Fibroblast of pulmonary artery (primary cell): ENCODE data around the gene DUOXA1.

Experiments
- DNase-seq: peaks from one replicate; pipeline ENCODE4 v3.0.0-alpha.2; 2010; ENCODE audit warnings: low read depth
- H3K4me3 ChIP-seq: replicated peaks from 2 replicates; pipeline ENCODE4 v1.5.1; 2011; ENCODE audit warnings: low read depth, mild to moderate bottlenecking, control low read depth, low read length, moderate library complexity
- CTCF ChIP-seq: IDR thresholded peaks from 2 replicates; pipeline ENCODE4 v1.5.1; 2011; ENCODE audit warnings: mild to moderate bottlenecking, control low read depth, low read length, inconsistent platforms; ENCODE audit errors: missing control alignments

Gene DUOXA1

GRCh38 chr15:45151998-45152828, 22.5 kb upstream of the DUOXA1 start:
- TF ChIP-seq CTCF, result no peak
- no peak overlapping the region for H3K4me3 ChIP-seq
- DNase-seq, result no peak

GRCh38 chr15:45150997-45151396, 21.3 kb upstream of the DUOXA1 start:
- no peak for TF ChIP-seq CTCF
- no peak overlapping the region for H3K4me3 ChIP-seq
- no peak for DNase-seq

- no peak for DNase-seq
- H3K4me3 ChIP-seq, result no peak overlapping the region
- TF ChIP-seq CTCF, result no peak
Observed at GRCh38 chr15:45150481-45150880, 20.8 kb upstream of the DUOXA1 start.

- no peak for TF ChIP-seq CTCF
Observed at GRCh38 chr15:45149060-45149459, 19.4 kb upstream of the DUOXA1 start.

GRCh38 chr15:45148076-45149059, 18.7 kb upstream of the DUOXA1 start:
- H3K4me3 ChIP-seq, result no peak overlapping the region
- DNase-seq, result no peak
- TF ChIP-seq CTCF, result no peak

More at GRCh38 chr15:45149060-45149459, 19.4 kb upstream of the DUOXA1 start:
- no peak for DNase-seq
- no peak overlapping the region for H3K4me3 ChIP-seq

GRCh38 chr15:45147606-45148005, 17.9 kb upstream of the DUOXA1 start:
- no peak for DNase-seq
- H3K4me3 ChIP-seq, result no peak overlapping the region
- TF ChIP-seq CTCF, result no peak
